Activated naive CD4-positive, alpha-beta T cell treated with anti-CD3 and anti-CD28 coated beads for 36 hours (primary cell): ENCODE results near the gene CSNK1D. TPM values are rescaled to one million over a fixed set of nuclear protein-coding genes. Genes with fewer than 3 reads are reported as not detected.
"Not testable (repeated sequence)": the region's sequence is repeated elsewhere in the genome, so short reads cannot be mapped to it uniquely, and the experiment has no call there.

Source experiments
- CTCF ChIA-PET: fragments of 350-600 bp; sonication (Branson Sonifier 250); formaldehyde crosslinking; loops from one replicate; lab custom pipeline; 2021; ENCODE audit warnings: antibody characterized with exemption; lab: Charles Lee
- DNase-seq: peaks from one replicate; pipeline ENCODE4 v3.0.0-alpha.2; 2020
- H3K27ac Mint-ChIP-seq: one replicate; pipeline ENCODE4 v1.8.0; 2021; ENCODE audit warnings: mild to moderate bottlenecking, mixed read lengths
- H3K27me3 Mint-ChIP-seq: one replicate; pipeline ENCODE4 v1.8.0; 2021; ENCODE audit warnings: low read depth, mixed read lengths
- H3K36me3 Mint-ChIP-seq: one replicate; pipeline ENCODE4 v1.8.0; 2021; ENCODE audit warnings: low read depth, mixed read lengths
- H3K4me1 Mint-ChIP-seq: one replicate; pipeline ENCODE4 v1.8.0; 2021; ENCODE audit warnings: low read depth, mixed read lengths
- H3K4me3 Mint-ChIP-seq: one replicate; pipeline ENCODE4 v1.8.0; 2021; ENCODE audit warnings: mild to moderate bottlenecking, moderate library complexity, mixed read lengths
- H3K9me3 Mint-ChIP-seq: one replicate; pipeline ENCODE4 v1.8.0; 2021; ENCODE audit warnings: mixed read lengths
- intact Hi-C: fragments of 100-400 bp; cut with micrococcal nuclease; formaldehyde crosslinking; loops from one replicate; pipeline ENCODE4 v1.15.1; 2023
- total RNA-seq, 2 experiments: library from RNA; stranded (reverse); gene quantifications; one replicate each; pipeline ENCODE4 v1.2.3, GENCODE V29; 2021

Gene CSNK1D
- total RNA-seq, 2 experiments from 2014 or later = 99.8 to 100 TPM

- H3K27ac Mint-ChIP-seq, H3K27me3 Mint-ChIP-seq, intact Hi-C loops, DNase-seq, H3K9me3 Mint-ChIP-seq, H3K4me3 Mint-ChIP-seq: not testable (repeated sequence)
- CTCF ChIA-PET = interaction anchor here (0.9 kb wide), 1 partner anchor 24 kb away, joined by 3 read pairs; no protein-coding TSS in a partner anchor
- Mint-ChIP-seq H3K4me1 (peaks cover 21% of the 10 kb centered on the region), H3K36me3 (peaks cover 75% of the 10 kb centered on the region)
These were observed 13.2 kb downstream of the CSNK1D start for GRCh38 chr17:82259972-82260961.

- H3K27ac Mint-ChIP-seq = peak overlapping the region; percentile 1
- no peaks in the 10 kb centered on the region for H3K9me3 Mint-ChIP-seq
- H3K4me3 Mint-ChIP-seq = no peak overlapping the region
- intact Hi-C loops = no loop called here
- no peak for DNase-seq
- H3K4me1 Mint-ChIP-seq = peaks cover 18% of the 10 kb centered on the region
- CTCF ChIA-PET = no interaction called here
- H3K27me3 Mint-ChIP-seq = no peaks in the 10 kb centered on the region
- H3K36me3 Mint-ChIP-seq = peaks cover 65% of the 10 kb centered on the region
These were observed 14.9 kb downstream of the CSNK1D start for GRCh38 chr17:82258555-82258954.

- H3K27me3 Mint-ChIP-seq = no peaks in the 10 kb centered on the region
- H3K4me3 Mint-ChIP-seq = no peak overlapping the region
- intact Hi-C loops = no loop called here
- no peaks in the 10 kb centered on the region for H3K9me3 Mint-ChIP-seq
- H3K27ac Mint-ChIP-seq = peak overlapping the region; percentile 85
- CTCF ChIA-PET = no interaction called here
- peaks cover 16% of the 10 kb centered on the region for H3K4me1 Mint-ChIP-seq
- peak; percentile 70 for DNase-seq
- H3K36me3 Mint-ChIP-seq = peaks cover 71% of the 10 kb centered on the region
These were observed 16.0 kb downstream of the CSNK1D start for GRCh38 chr17:82257473-82257872.

GRCh38 chr17:82256242-82256885, 17.1 kb downstream of the CSNK1D start:
- peak overlapping the region; percentile 14 for H3K27ac Mint-ChIP-seq
- H3K9me3 Mint-ChIP-seq = no peaks in the 10 kb centered on the region
- intact Hi-C loops = no loop called here
- peaks cover 15% of the 10 kb centered on the region for H3K4me1 Mint-ChIP-seq
- CTCF ChIA-PET = interaction anchor here (0.6 to 1.5 kb wide), 3 partner anchors 94 to 402 kb away, joined by 3 to 6 read pairs (median 4); no protein-coding TSS in a partner anchor
- H3K27me3 Mint-ChIP-seq = no peaks in the 10 kb centered on the region
- peaks cover 68% of the 10 kb centered on the region for H3K36me3 Mint-ChIP-seq
- no peak overlapping the region for H3K4me3 Mint-ChIP-seq
- no peak for DNase-seq

- intact Hi-C loops = no loop called here
- peak overlapping the region; percentile 18 for H3K27ac Mint-ChIP-seq
- H3K36me3 Mint-ChIP-seq = peaks cover 64% of the 10 kb centered on the region
- peaks cover 15% of the 10 kb centered on the region for H3K4me1 Mint-ChIP-seq
- no peak overlapping the region for H3K4me3 Mint-ChIP-seq
- CTCF ChIA-PET = interaction anchor here (0.6 to 1.5 kb wide), 3 partner anchors 94 to 401 kb away, joined by 3 to 6 read pairs (median 4); no protein-coding TSS in a partner anchor
- no peak for DNase-seq
- no peaks in the 10 kb centered on the region for H3K9me3 Mint-ChIP-seq
- H3K27me3 Mint-ChIP-seq = no peaks in the 10 kb centered on the region
These were observed 18.0 kb downstream of the CSNK1D start for GRCh38 chr17:82255402-82255972.

- H3K4me3 Mint-ChIP-seq, H3K27ac Mint-ChIP-seq, DNase-seq, H3K9me3 Mint-ChIP-seq, intact Hi-C loops, H3K27me3 Mint-ChIP-seq: not testable (repeated sequence)
- peaks cover 57% of the 10 kb centered on the region for H3K36me3 Mint-ChIP-seq
- H3K4me1 Mint-ChIP-seq = peaks cover 12% of the 10 kb centered on the region
- CTCF ChIA-PET = interaction anchor here (0.7 to 0.8 kb wide), 2 partner anchors 17 to 54 kb away, joined by 3 to 6 read pairs; no protein-coding TSS in a partner anchor
These were observed 18.8 kb downstream of the CSNK1D start for GRCh38 chr17:82254746-82255145.

- intact Hi-C loops, H3K4me3 Mint-ChIP-seq, DNase-seq, H3K27me3 Mint-ChIP-seq, H3K9me3 Mint-ChIP-seq, H3K27ac Mint-ChIP-seq: not testable (repeated sequence)
- H3K4me1 Mint-ChIP-seq = peaks cover 12% of the 10 kb centered on the region
- CTCF ChIA-PET = interaction anchor here (0.6 to 1.7 kb wide), 4 partner anchors 16 to 341 kb away, joined by 3 to 6 read pairs (median 4); no protein-coding TSS in a partner anchor
- H3K36me3 Mint-ChIP-seq = peaks cover 56% of the 10 kb centered on the region
These were observed 19.4 kb downstream of the CSNK1D start for GRCh38 chr17:82254096-82254495.

- peak overlapping the region; percentile 13 for H3K27ac Mint-ChIP-seq
- intact Hi-C loops = no loop called here
- no peaks in the 10 kb centered on the region for H3K27me3 Mint-ChIP-seq
- peaks cover 6% of the 10 kb centered on the region for H3K4me1 Mint-ChIP-seq
- H3K4me3 Mint-ChIP-seq = no peak overlapping the region
- H3K9me3 Mint-ChIP-seq = no peaks in the 10 kb centered on the region
- CTCF ChIA-PET = interaction anchor here (1.7 kb wide), 1 partner anchor 17 kb away, joined by 5 read pairs; no protein-coding TSS in a partner anchor
- DNase-seq = no peak
- H3K36me3 Mint-ChIP-seq = peaks cover 60% of the 10 kb centered on the region
These were observed 20.3 kb downstream of the CSNK1D start for GRCh38 chr17:82253179-82253544.

GRCh38 chr17:82252511-82253178, 20.9 kb downstream of the CSNK1D start:
- CTCF ChIA-PET = interaction anchor here (1.7 kb wide), 1 partner anchor 17 kb away, joined by 5 read pairs; no protein-coding TSS in a partner anchor
- no peak for DNase-seq
- peak overlapping the region; percentile 70 for H3K27ac Mint-ChIP-seq
- H3K27me3 Mint-ChIP-seq = no peaks in the 10 kb centered on the region
- intact Hi-C loops = no loop called here
- H3K9me3 Mint-ChIP-seq = no peaks in the 10 kb centered on the region
- peaks cover 62% of the 10 kb centered on the region for H3K36me3 Mint-ChIP-seq
- no peak overlapping the region for H3K4me3 Mint-ChIP-seq
- H3K4me1 Mint-ChIP-seq = peaks cover 10% of the 10 kb centered on the region

GRCh38 chr17:82250868-82251500, 22.5 kb downstream of the CSNK1D start:
- Mint-ChIP-seq H3K4me3 (no peak overlapping the region), H3K27me3 (no peaks in the 10 kb centered on the region), H3K36me3 (peaks cover 51% of the 10 kb centered on the region), H3K4me1 (peaks cover 9% of the 10 kb centered on the region), H3K9me3 (no peaks in the 10 kb centered on the region), H3K27ac (peak overlapping the region; percentile 36)
- CTCF ChIA-PET = interaction anchor here (0.6 kb wide), 2 partner anchors 45 to 69 kb away, joined by 3 to 5 read pairs; no protein-coding TSS in a partner anchor
- DNase-seq = no peak
- intact Hi-C loops = no loop called here

- no peak overlapping the region for H3K4me3 Mint-ChIP-seq
- DNase-seq = no peak
- intact Hi-C loops = no loop called here
- H3K27ac Mint-ChIP-seq = no peak overlapping the region
- peaks cover 46% of the 10 kb centered on the region for H3K36me3 Mint-ChIP-seq
- CTCF ChIA-PET = no interaction called here
- H3K9me3 Mint-ChIP-seq = no peaks in the 10 kb centered on the region
- H3K4me1 Mint-ChIP-seq = peaks cover 9% of the 10 kb centered on the region
- H3K27me3 Mint-ChIP-seq = no peaks in the 10 kb centered on the region
These were observed 23.5 kb downstream of the CSNK1D start for GRCh38 chr17:82249896-82250581.
